Uterus (tissue), 4 donors: Measurements from ENCODE around the gene MFAP5. TPM values are rescaled to one million over a fixed set of nuclear protein-coding genes. Genes with fewer than 3 reads are reported as not detected.

Experiments used
- DNase-seq, 2 donors: peaks; one replicate each; pipeline ENCODE4 v3.0.0-alpha.2; 2019 to 2020
- H3K27ac ChIP-seq, 2 donors: fragments of 200-600 bp; sonication (generic); 1 replicate in 1 of 2; 2 replicates in 1 of 2; pipeline ENCODE4 v1.5.1; 2016 to 2018
- H3K27me3 ChIP-seq, 2 donors: fragments of 200-600 bp; sonication (generic); one replicate each; pipeline ENCODE4 v1.5.1; 2018 to 2019; ENCODE audit warnings: control low read depth in 1 of 2
- H3K36me3 ChIP-seq, 2 donors: fragments of 200-600 bp; sonication (generic); one replicate each; pipeline ENCODE4 v1.5.1; 2019; ENCODE audit warnings: control low read depth in 1 of 2
- H3K4me1 ChIP-seq, 2 donors: fragments of 200-600 bp; sonication (generic); one replicate each; pipeline ENCODE4 v1.5.1; 2018 to 2019; ENCODE audit warnings: control low read depth in 1 of 2
- H3K4me3 ChIP-seq, 2 donors: fragments of 200-600 bp; sonication (generic); 1 replicate in 1 of 2; 2 replicates in 1 of 2; pipeline ENCODE4 v1.5.1; 2018 to 2019; ENCODE audit warnings: mild to moderate bottlenecking in 1 of 2
- H3K9me3 ChIP-seq, 2 donors: fragments of 200-600 bp; sonication (generic); one replicate each; pipeline ENCODE4 v1.5.1; 2019; ENCODE audit warnings: control low read depth in 1 of 2
- POLR2A ChIP-seq, 2 donors: fragments of 450-650 bp; IDR thresholded peaks; one replicate each; pipeline ENCODE4 v1.6.1; 2016; ENCODE audit warnings: antibody characterized with exemption in 2 of 2, mild to moderate bottlenecking in 1 of 2, moderate library complexity in 1 of 2
- intact Hi-C: fragments of 100-400 bp; cut with DNase I; formaldehyde crosslinking; loops from one replicate; pipeline ENCODE4 v1.15.1; 2023; ENCODE audit warnings: low total_unique reads
- small RNA-seq: library from RNA; depleted of rRNA; stranded (forward); fragments of <200 nt; gene quantifications from one replicate; pipeline ENCODE3, GENCODE V24; 2016
- total RNA-seq, 4 donors: library from RNA; depleted of rRNA in 3 of 4; stranded (reverse); fragments of >200 nt in 3 of 4; gene quantifications; one replicate each; pipeline versions ENCODE4 v1.1.0 to v1.2.4, GENCODE V29; 2014 to 2023
- TF ChIP-seq, protein P1 (sequence below), 4 experiments: fragments of 200-600 bp in 2 of 4; fragments of 450-650 bp in 2 of 4; sonication (generic) in 2 of 4; IDR thresholded peaks; one replicate each; pipeline ENCODE4 v1.5.1; 2016 to 2019; ENCODE audit warnings: antibody characterized with exemption in 4 of 4, mild to moderate bottlenecking in 2 of 4, moderate library complexity in 1 of 4
- donor health status: DM: yes; HTN: yes; CAD: no.

Gene MFAP5
- total RNA-seq, 4 donors from 2014 or later: 36.8 to 259 (median 151) TPM

DNA sequence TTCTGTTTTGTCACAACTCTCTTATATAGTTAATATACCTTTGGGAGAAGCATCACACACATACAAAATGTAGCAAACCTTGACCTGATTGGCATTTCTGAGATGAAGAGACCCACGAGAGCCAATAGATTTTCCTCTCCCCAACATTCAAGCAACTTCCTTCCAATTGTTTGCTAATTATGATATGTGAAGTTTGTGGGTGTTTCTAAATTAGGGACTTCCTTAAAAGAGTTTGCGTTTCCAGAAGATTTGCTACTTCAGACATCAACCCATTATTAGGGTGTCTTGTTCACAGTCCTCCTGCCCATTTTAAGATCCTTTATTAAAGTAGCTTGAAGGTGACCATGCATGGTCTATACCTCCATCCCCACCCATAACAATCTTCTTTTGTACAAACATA lies 59.3 kb downstream of the MFAP5 start:
- no peak for DNase-seq
- intact Hi-C loops: no loop called here

DNA sequence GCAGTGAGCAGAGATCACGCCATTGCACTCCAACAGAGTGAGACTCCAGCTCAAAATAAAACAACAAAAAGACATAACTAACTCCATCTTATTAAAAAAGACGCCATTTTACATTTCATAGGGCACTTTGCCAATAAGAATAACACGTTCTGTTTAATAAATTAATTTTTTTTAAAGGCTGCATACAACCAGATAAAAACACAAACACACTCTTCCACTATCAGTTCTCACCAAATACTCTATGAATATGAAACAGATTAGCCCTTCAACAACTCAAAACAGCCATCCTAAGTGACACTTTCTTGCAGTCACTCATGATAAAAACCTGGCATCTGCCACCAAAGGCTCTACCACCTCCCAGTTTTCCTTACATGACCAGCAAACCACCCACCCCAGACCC lies 66.1 kb downstream of the MFAP5 start:
- no peak overlapping the region for H3K4me3 ChIP-seq
- no peaks in the 10 kb centered on the region for H3K27me3 ChIP-seq
- intact Hi-C loops: no loop called here
- H3K4me1 ChIP-seq: no peaks in the 10 kb centered on the region
- TF ChIP-seq POLR2A (IDR thresholded peaks at IDR 0.05): no peak
- TF ChIP-seq, protein P1, sequence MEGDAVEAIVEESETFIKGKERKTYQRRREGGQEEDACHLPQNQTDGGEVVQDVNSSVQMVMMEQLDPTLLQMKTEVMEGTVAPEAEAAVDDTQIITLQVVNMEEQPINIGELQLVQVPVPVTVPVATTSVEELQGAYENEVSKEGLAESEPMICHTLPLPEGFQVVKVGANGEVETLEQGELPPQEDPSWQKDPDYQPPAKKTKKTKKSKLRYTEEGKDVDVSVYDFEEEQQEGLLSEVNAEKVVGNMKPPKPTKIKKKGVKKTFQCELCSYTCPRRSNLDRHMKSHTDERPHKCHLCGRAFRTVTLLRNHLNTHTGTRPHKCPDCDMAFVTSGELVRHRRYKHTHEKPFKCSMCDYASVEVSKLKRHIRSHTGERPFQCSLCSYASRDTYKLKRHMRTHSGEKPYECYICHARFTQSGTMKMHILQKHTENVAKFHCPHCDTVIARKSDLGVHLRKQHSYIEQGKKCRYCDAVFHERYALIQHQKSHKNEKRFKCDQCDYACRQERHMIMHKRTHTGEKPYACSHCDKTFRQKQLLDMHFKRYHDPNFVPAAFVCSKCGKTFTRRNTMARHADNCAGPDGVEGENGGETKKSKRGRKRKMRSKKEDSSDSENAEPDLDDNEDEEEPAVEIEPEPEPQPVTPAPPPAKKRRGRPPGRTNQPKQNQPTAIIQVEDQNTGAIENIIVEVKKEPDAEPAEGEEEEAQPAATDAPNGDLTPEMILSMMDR (IDR thresholded peaks at IDR 0.05): no peak
- no peaks in the 10 kb centered on the region for H3K9me3 ChIP-seq
- H3K27ac ChIP-seq: no peak overlapping the region
- no peak for DNase-seq
- H3K36me3 ChIP-seq: no peaks in the 10 kb centered on the region

More for the DNA sequence above, 59.3 kb downstream of the MFAP5 start:
- Histone ChIP-seq H3K4me3 (no peak overlapping the region), H3K9me3 (no peaks in the 10 kb centered on the region), H3K27ac (no peak overlapping the region), H3K4me1 (no peaks in the 10 kb centered on the region), H3K36me3 (no peaks in the 10 kb centered on the region), H3K27me3 (no peaks in the 10 kb centered on the region)
- TF ChIP-seq, protein P1 (IDR thresholded peaks at IDR 0.05): no peak
- no peak for TF ChIP-seq POLR2A (IDR thresholded peaks at IDR 0.05)

Small RNA genes lying within 50 kb of the gene (small RNA-seq; reads per million reads assigned to genes)
- gene RF00564: not detected

Other genes starting within 250 kb of the MFAP5 start
- gene CLEC6A, start 206.9 kb downstream of the MFAP5 start, total RNA-seq: not detected
- under 1 TPM in 1 of 4 donors, not detected in 3; 0.30 TPM for gene CLEC4D, start 149.3 kb downstream of the MFAP5 start, total RNA-seq
- 10 to 100 TPM in 1 of 4 donors, not detected in 3; 11.2 TPM for gene CLEC4E, start 121.9 kb downstream of the MFAP5 start, total RNA-seq
- gene AICDA, start 50.0 kb downstream of the MFAP5 start, total RNA-seq: under 1 TPM in 1 of 4 donors, not detected in 3; 0.41 TPM
- 100 to 1,000 TPM in 2 of 4 donors, 10 to 100 TPM in 2; 25.6 to 155 (median 93.4) TPM for gene RIMKLB, start 35.2 kb upstream of the MFAP5 start, total RNA-seq
- 1 to 10 TPM in 2 of 4 donors, not detected in 2; 1.0 to 1.5 TPM for gene A2ML1, start 159.8 kb upstream of the MFAP5 start, total RNA-seq